H1 (cell line): ENCODE data around the gene GRIK2. TPM values are rescaled to one million over a fixed set of nuclear protein-coding genes. Genes with fewer than 3 reads are reported as not detected.

ENCODE experiments used
- CTCF ChIA-PET: fragments of 300-600 bp; sonication (Branson Sonifier 250); formaldehyde crosslinking; loops from one replicate; lab custom pipeline; 2021; ENCODE audit not compliant: partially characterized antibody; lab: Charles Lee
- POLR2A ChIA-PET: fragments of 300-600 bp; sonication (Branson Sonifier 250); formaldehyde crosslinking; loops from one replicate; lab custom pipeline; 2021; ENCODE audit warnings: inconsistent platforms; ENCODE audit not compliant: partially characterized antibody; lab: Charles Lee
- DNase-seq, 2 experiments: peaks; one replicate each; pipeline versions ENCODE4 v3.0.0 to v3.0.0-alpha.2; 2010 to 2022; ENCODE audit warnings: low spot score in 2 of 2, low read depth in 1 of 2, mixed read lengths in 1 of 2
- FAIRE-seq: peaks from 2 replicates; lab custom pipeline; 2011; peaks lifted over from hg19 to GRCh38; lab: Jason Lieb, UNC
- H2AFZ ChIP-seq: 2 replicates; pipeline ENCODE4 v1.8.1; 2012; ENCODE audit warnings: low read length, inconsistent platforms
- H2AK5ac ChIP-seq: 2 replicates; pipeline ENCODE4 v1.6.1; 2013; ENCODE audit warnings: low read depth, low read length
- H2BK120ac ChIP-seq: replicated peaks from 2 replicates; pipeline ENCODE3; 2013; ENCODE audit warnings: low read depth, low read length, inconsistent platforms
- H2BK12ac ChIP-seq: 2 replicates; pipeline ENCODE4 v1.6.1; 2013; ENCODE audit warnings: low read depth, low read length
- H2BK15ac ChIP-seq: 2 replicates; pipeline ENCODE4 v1.6.1; 2013; ENCODE audit warnings: low read length
- H2BK20ac ChIP-seq: 2 replicates; pipeline ENCODE4 v1.6.1; 2013; ENCODE audit warnings: low read length
- H2BK5ac ChIP-seq: 2 replicates; pipeline ENCODE4 v1.6.1; 2013; ENCODE audit warnings: low read depth, low read length
- H3K14ac ChIP-seq: 2 replicates; pipeline ENCODE4 v1.6.1; 2013; ENCODE audit warnings: inconsistent platforms; ENCODE audit not compliant: insufficient read length
- H3K18ac ChIP-seq: 2 replicates; pipeline ENCODE4 v1.6.1; 2013; ENCODE audit warnings: low read length; ENCODE audit errors: extremely low read depth
- H3K23ac ChIP-seq: 2 replicates; pipeline ENCODE4 v1.6.1; 2013; ENCODE audit warnings: inconsistent platforms; ENCODE audit not compliant: insufficient read length
- H3K23me2 ChIP-seq: 2 replicates; pipeline ENCODE4 v1.6.1; 2013; ENCODE audit warnings: low read depth, low read length
- H3K27ac ChIP-seq: 2 replicates; pipeline ENCODE4 v1.6.1; 2011; ENCODE audit warnings: low read depth, low read length, inconsistent platforms
- H3K27me3 ChIP-seq, 4 experiments: replicated peaks in 1 of 4; 1 replicate in 1 of 4; 2 replicates in 3 of 4; pipeline versions ENCODE4 v1.6.1 to v1.8.1; 2011 to 2013; ENCODE audit warnings: low read length in 3 of 4, mild to moderate bottlenecking in 3 of 4, inconsistent platforms in 2 of 4, mixed read lengths in 2 of 4, moderate library complexity in 1 of 4; ENCODE audit not compliant: control insufficient read depth in 3 of 4, insufficient read depth in 3 of 4; ENCODE audit errors: extremely low read depth in 1 of 4
- H3K36me3 ChIP-seq, 4 experiments: 2 replicates each; pipeline versions ENCODE4 v1.6.1 to v1.8.1; 2011 to 2013; ENCODE audit warnings: mild to moderate bottlenecking in 4 of 4, low read length in 3 of 4, moderate library complexity in 2 of 4, control low read depth in 1 of 4, inconsistent platforms in 1 of 4; ENCODE audit not compliant: insufficient read depth in 4 of 4, control insufficient read depth in 2 of 4
- H3K4ac ChIP-seq: replicated peaks from 2 replicates; pipeline ENCODE3; 2013; ENCODE audit warnings: low read length, low read depth, mixed read lengths, inconsistent platforms; ENCODE audit not compliant: insufficient read length
- H3K4me1 ChIP-seq, 4 experiments: replicated peaks in 1 of 4; 1 replicate in 1 of 4; 2 replicates in 3 of 4; pipeline versions ENCODE4 v1.6.1 to v1.8.1; 2011 to 2013; ENCODE audit warnings: low read length in 3 of 4, inconsistent platforms in 2 of 4, mixed read lengths in 1 of 4; ENCODE audit not compliant: insufficient read depth in 4 of 4, control insufficient read depth in 3 of 4
- H3K4me2 ChIP-seq, 2 experiments: 2 replicates each; pipeline versions ENCODE4 v1.6.1 to v1.8.1; 2011 to 2013; ENCODE audit warnings: low read depth in 2 of 2, low read length in 2 of 2, control low read depth in 1 of 2, inconsistent platforms in 1 of 2, mild to moderate bottlenecking in 1 of 2; ENCODE audit not compliant: insufficient read depth in 1 of 2
- H3K4me3 ChIP-seq, 4 experiments: fragments of 200-600, 300-600 bp in 1 of 4; sonication (generic), shearing (Covaris generic), sonication (Bioruptor Twin) in 1 of 4; 2 replicates each; pipeline versions ENCODE4 v1.5.1 to v1.8.1; 2011 to 2016; ENCODE audit warnings: low read length in 4 of 4, low read depth in 3 of 4, control low read depth in 2 of 4, inconsistent platforms in 2 of 4, mild to moderate bottlenecking in 2 of 4, mixed read lengths in 1 of 4, moderate library complexity in 1 of 4; ENCODE audit not compliant: insufficient read depth in 2 of 4; ENCODE audit errors: extremely low read depth in 1 of 4
- H3K56ac ChIP-seq: replicated peaks from 2 replicates; pipeline ENCODE3; 2013; ENCODE audit warnings: low read depth, mild to moderate bottlenecking, mixed read lengths, low read length, inconsistent platforms; ENCODE audit not compliant: insufficient read length
- H3K79me1 ChIP-seq: 2 replicates; pipeline ENCODE4 v1.6.1; 2013; ENCODE audit warnings: low read depth, low read length, control low read depth
- H3K79me2 ChIP-seq, 2 experiments: 2 replicates each; pipeline versions ENCODE4 v1.6.1 to v1.8.1; 2012 to 2013; ENCODE audit warnings: low read length in 2 of 2, mild to moderate bottlenecking in 2 of 2, inconsistent platforms in 1 of 2; ENCODE audit not compliant: insufficient read depth in 2 of 2, control insufficient read depth in 1 of 2
- H3K9ac ChIP-seq, 4 experiments: replicated peaks in 1 of 4; 1 replicate in 1 of 4; 2 replicates in 3 of 4; pipeline versions ENCODE4 v1.6.1 to v1.8.1; 2011 to 2013; ENCODE audit warnings: low read depth in 3 of 4, low read length in 3 of 4, control low read depth in 2 of 4, mild to moderate bottlenecking in 2 of 4, moderate library complexity in 2 of 4, inconsistent platforms in 1 of 4; ENCODE audit errors: extremely low read depth in 1 of 4
- H3K9me3 ChIP-seq, 2 experiments: 2 replicates each; pipeline versions ENCODE4 v1.6.1 to v1.8.1; 2012 to 2013; ENCODE audit warnings: mild to moderate bottlenecking in 2 of 2, moderate library complexity in 2 of 2, control low read depth in 1 of 2, inconsistent platforms in 1 of 2, low read depth in 1 of 2, low read length in 1 of 2, mixed read lengths in 1 of 2; ENCODE audit not compliant: insufficient read depth in 2 of 2
- H4K20me1 ChIP-seq, 2 experiments: replicated peaks in 1 of 2; 2 replicates each; pipeline versions ENCODE3 to v1.8.1; 2011 to 2013; ENCODE audit warnings: inconsistent platforms in 2 of 2, low read length in 2 of 2, mild to moderate bottlenecking in 1 of 2; ENCODE audit not compliant: insufficient read depth in 2 of 2, control insufficient read depth in 1 of 2
- H4K5ac ChIP-seq: 2 replicates; pipeline ENCODE4 v1.6.1; 2013; ENCODE audit warnings: low read length, low read depth, mixed read lengths, inconsistent platforms; ENCODE audit not compliant: insufficient read length
- H4K8ac ChIP-seq: 2 replicates; pipeline ENCODE4 v1.8.0; 2013; ENCODE audit warnings: mild to moderate bottlenecking, moderate library complexity, low read length, inconsistent platforms; ENCODE audit not compliant: insufficient read depth; ENCODE audit errors: extremely low read depth
- H4K91ac ChIP-seq: replicated peaks from 2 replicates; pipeline ENCODE3; 2013; ENCODE audit warnings: low read length, mixed read lengths, inconsistent platforms; ENCODE audit not compliant: insufficient read length
- CHD1 ChIP-seq: IDR thresholded peaks from 2 replicates; pipeline ENCODE4 v1.6.1; 2012; ENCODE audit warnings: low read depth, low read length, improper control_type of control experiment
- CREB1 ChIP-seq: IDR thresholded peaks from 2 replicates; pipeline ENCODE4 v1.6.1; 2012; ENCODE audit warnings: inconsistent platforms
- EP300 ChIP-seq, 2 experiments: IDR thresholded peaks; 1 replicate in 1 of 2; 2 replicates in 1 of 2; pipeline ENCODE4 v1.6.1; 2011 to 2012; ENCODE audit warnings: low read depth in 2 of 2, low read length in 2 of 2, mild to moderate bottlenecking in 2 of 2, borderline replicate concordance in 1 of 2, inconsistent platforms in 1 of 2, moderate library complexity in 1 of 2
- EZH2 ChIP-seq: fragments of 200-600 bp; sonication (generic); IDR thresholded peaks from 2 replicates; pipeline ENCODE4 v1.7.1; 2012; ENCODE audit warnings: low read depth, mild to moderate bottlenecking, moderate library complexity, low read length, inconsistent platforms; ENCODE audit not compliant: severe bottlenecking
- FOSL1 ChIP-seq: IDR thresholded peaks from 2 replicates; pipeline ENCODE4 v1.6.1; 2011; ENCODE audit warnings: mild to moderate bottlenecking, low read depth, low read length, moderate library complexity; ENCODE audit not compliant: insufficient read depth
- SIX5 ChIP-seq: IDR thresholded peaks from 2 replicates; pipeline ENCODE4 v1.6.1; 2011; ENCODE audit warnings: mild to moderate bottlenecking, low read depth, low read length
- SUZ12 ChIP-seq: fragments of 200-600 bp; sonication (generic); IDR thresholded peaks from 2 replicates; pipeline ENCODE4 v1.6.1; 2012; ENCODE audit warnings: mild to moderate bottlenecking, inconsistent platforms, low read length, moderate library complexity, mixed read lengths
- WGBS, 2 experiments: shearing (Covaris generic) in 1 of 2; methylation state at CpG; one replicate each; pipeline versions ENCODE4 v1.1.6 to v1.1.7; 2013 to 2015; ENCODE audit warnings: low lambda C conversion rate in 2 of 2, mixed read lengths in 2 of 2, inconsistent platforms in 1 of 2, low coverage in 1 of 2, missing lambda C conversion rate in 1 of 2; ENCODE audit not compliant: insufficient replicate concordance in 2 of 2, insufficient coverage in 1 of 2, insufficient read length in 1 of 2; ENCODE audit errors: extremely low coverage in 1 of 2, missing lambda C conversion rate in 1 of 2; 5-methylcytosine and 5-hydroxymethylcytosine counted together
- polyA plus RNA-seq, 7 experiments: library from polyadenylated mRNA; depleted of rRNA in 3 of 7; stranded (reverse) in 5 of 7; unstranded in 2 of 7; fragments of >200 nt in 5 of 7; fragments of 200-250 nt in 2 of 7; gene quantifications; 1 replicate in 5 of 7; 2 replicates in 1 of 7; 4 replicates in 1 of 7; pipeline versions ENCODE4 v1.2.1 to v1.2.3, GENCODE V29; 2011 to 2013; ENCODE audit warnings: missing spikeins in 2 of 7, mixed read lengths in 2 of 7
- total RNA-seq: library from RNA; stranded (reverse); fragmentation: NEBNext Ultra II Directional; extraction: Animal tissue kit (Norgen Biotek cat#: 25700); gene quantifications from 2 replicates; pipeline ENCODE4 v1.2.1, GENCODE V29; 2021
- TF ChIP-seq, protein P1 (sequence below), 3 experiments: IDR thresholded peaks; 1 replicate in 2 of 3; 2 replicates in 1 of 3; pipeline versions ENCODE4 v1.5.1 to v1.6.1; 2011; ENCODE audit warnings: low read length in 3 of 3, mild to moderate bottlenecking in 3 of 3, inconsistent platforms in 2 of 3, low read depth in 1 of 3, moderate library complexity in 1 of 3; ENCODE audit not compliant: insufficient read depth in 1 of 3; ENCODE audit errors: control extremely low read depth in 1 of 3

Gene GRIK2
- total and polyA plus RNA-seq, 2 of the 8 experiments (the other 6 are each of a cell fraction or from before 2014, with no cell fraction given) = 1.8 to 2.2 TPM

DNA sequence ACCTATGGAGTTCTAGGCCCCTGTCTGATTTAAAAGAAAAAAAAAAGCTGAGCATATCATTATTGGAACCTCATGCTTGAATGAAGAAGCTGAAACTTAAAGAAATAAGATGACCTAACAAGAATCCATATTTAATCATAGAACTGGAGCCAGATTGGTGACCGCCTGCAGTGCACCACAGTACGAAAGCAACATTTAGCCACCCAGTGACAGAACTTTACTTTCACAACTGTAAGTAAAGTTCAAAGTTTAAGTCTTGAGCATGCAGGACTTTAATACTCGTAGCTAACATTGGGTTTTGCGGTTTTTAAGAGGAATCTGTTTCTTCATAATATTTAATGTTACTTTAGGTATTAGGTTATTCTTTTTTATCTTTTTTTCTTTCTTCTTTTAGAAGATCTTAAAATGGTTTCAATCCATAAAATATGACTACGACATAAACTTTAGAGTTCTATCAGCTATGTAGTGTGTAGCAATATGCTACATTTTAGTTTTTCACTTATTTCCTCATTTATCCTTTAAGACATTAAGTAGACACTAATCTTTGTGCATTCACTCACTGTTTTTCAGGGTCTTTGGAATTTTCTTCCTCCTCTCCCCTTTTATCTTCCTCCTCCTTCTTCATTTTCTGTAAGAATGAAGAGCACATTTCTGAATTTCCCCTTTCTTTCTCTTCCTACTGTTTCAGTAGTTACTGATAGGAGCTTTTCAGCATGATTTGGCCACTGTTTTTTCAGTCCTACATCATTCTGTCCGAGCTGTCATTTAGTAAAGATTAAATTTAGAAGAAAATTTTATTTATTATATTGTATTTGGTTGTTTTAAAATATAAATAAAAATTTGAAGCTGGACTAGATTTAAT lies 514.1 kb downstream of the GRIK2 start:
- Histone ChIP-seq H3K4me1 (no peaks in the 10 kb centered on the region), H3K9ac (no peak overlapping the region), H3K79me2 (no peaks in the 10 kb centered on the region), H2BK5ac (no peak overlapping the region), H2BK12ac (no peak overlapping the region), H2BK120ac (no peak overlapping the region), H2AK5ac (no peak overlapping the region), H3K23ac (no peak overlapping the region), H2BK20ac (no peak overlapping the region), H3K18ac (no peak overlapping the region), H4K8ac (no peak overlapping the region), H3K14ac (no peak overlapping the region), H4K91ac (no peak overlapping the region), H4K5ac (no peak overlapping the region), H3K4ac (no peak overlapping the region), H3K4me2 (no peak overlapping the region), H3K36me3 (no peaks in the 10 kb centered on the region), H3K4me3 (no peak overlapping the region), H3K27me3 (no peaks in the 10 kb centered on the region), H2BK15ac (no peak overlapping the region), H3K9me3 (no peaks in the 10 kb centered on the region), H2AFZ (0 out of 2 replicates have a peak overlapping the region, but pooled peaks have one; percentile 48), H3K27ac (no peak overlapping the region), H4K20me1 (no peaks in the 10 kb centered on the region), H3K79me1 (no peaks in the 10 kb centered on the region), H3K56ac (no peak overlapping the region), H3K23me2 (no peaks in the 10 kb centered on the region)
- WGBS, 2 experiments = 86% methylated on average over 6 of the region's 6 CpGs; no CpG with 5 or more reads in 1 of the 2 experiments
- POLR2A ChIA-PET = no interaction called here
- no peak for TF ChIP-seq EP300 (IDR thresholded peaks at IDR 0.05; ENCODE audit: borderline replicate concordance in 1 of 2, low read depth in 2 of 2, low read length in 2 of 2)
- TF ChIP-seq, protein P1, sequence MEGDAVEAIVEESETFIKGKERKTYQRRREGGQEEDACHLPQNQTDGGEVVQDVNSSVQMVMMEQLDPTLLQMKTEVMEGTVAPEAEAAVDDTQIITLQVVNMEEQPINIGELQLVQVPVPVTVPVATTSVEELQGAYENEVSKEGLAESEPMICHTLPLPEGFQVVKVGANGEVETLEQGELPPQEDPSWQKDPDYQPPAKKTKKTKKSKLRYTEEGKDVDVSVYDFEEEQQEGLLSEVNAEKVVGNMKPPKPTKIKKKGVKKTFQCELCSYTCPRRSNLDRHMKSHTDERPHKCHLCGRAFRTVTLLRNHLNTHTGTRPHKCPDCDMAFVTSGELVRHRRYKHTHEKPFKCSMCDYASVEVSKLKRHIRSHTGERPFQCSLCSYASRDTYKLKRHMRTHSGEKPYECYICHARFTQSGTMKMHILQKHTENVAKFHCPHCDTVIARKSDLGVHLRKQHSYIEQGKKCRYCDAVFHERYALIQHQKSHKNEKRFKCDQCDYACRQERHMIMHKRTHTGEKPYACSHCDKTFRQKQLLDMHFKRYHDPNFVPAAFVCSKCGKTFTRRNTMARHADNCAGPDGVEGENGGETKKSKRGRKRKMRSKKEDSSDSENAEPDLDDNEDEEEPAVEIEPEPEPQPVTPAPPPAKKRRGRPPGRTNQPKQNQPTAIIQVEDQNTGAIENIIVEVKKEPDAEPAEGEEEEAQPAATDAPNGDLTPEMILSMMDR (IDR thresholded peaks at IDR 0.05; ENCODE audit: control extremely low read depth in 1 of 3, insufficient read depth in 1 of 3, low read depth in 1 of 3, low read length in 3 of 3) = no peak
- TF ChIP-seq CREB1 = no peak
- TF ChIP-seq SUZ12 = no peak
- TF ChIP-seq EZH2 = no peak
- no peak for TF ChIP-seq SIX5
- TF ChIP-seq FOSL1 = no peak
- TF ChIP-seq CHD1 = no peak
- CTCF ChIA-PET = no interaction called here
- no peak for DNase-seq
- no peak for FAIRE-seq
